Amniotic epithelial cell (primary cell): ENCODE results near the gene RGS16.

Experiments used
- DNase-seq: peaks from one replicate; pipeline ENCODE4 v3.0.0-alpha.2; 2010; ENCODE audit warnings: low read depth

RGS16 gene

GRCh38 chr1:182580736-182581135, 23.5 kb downstream of the RGS16 start:
- DNase-seq, result no peak

DNA sequence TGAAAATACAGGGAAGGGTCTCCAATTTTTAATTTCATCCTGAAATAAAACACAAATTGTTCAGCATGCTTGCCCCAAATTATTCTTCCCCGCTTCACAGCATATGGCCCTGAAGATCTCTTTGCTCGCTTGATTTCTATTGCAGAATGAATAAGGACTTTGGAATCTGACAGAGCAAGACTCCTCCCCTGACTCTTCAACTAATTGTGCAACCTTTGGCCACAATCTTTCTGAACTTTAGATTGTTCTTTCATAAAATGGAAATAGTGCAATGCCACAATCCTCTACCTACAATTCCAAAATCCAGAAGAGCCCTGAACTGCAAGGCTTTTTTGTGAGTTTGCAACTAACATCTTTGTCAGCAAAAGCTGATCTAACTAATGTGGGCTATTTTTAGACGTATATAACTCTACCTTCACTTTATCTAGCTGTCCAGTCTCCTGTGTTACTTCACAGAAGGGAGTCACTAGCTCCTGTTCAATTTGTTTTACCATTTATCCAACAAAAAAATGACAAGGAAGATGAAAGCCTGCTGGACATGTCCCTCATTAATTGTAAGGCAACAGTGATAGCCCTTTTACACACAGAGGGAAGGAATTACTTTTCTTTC, 28.5 kb downstream of the RGS16 start:
- peak; percentile 85 for DNase-seq

DNA sequence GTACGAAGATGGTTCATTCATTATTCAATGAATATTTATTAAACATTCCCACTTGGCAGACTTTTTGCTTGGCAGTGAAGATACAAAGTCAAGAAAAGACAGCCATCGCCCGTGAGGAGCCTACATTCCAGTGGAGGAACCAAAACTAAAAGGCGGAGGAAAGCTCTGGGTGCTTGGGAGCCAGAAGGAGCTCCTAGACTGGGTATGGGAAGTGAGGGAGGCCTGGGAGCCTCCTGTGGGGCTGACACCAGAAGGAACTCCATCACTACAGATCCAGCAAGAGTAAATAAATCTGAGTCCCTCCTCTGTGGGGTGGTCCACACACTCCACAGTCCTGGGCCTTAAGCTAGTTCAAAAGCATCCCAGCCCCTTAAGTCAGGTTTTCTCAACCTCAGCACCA, 30.0 kb downstream of the RGS16 start:
- no peak for DNase-seq

DNA sequence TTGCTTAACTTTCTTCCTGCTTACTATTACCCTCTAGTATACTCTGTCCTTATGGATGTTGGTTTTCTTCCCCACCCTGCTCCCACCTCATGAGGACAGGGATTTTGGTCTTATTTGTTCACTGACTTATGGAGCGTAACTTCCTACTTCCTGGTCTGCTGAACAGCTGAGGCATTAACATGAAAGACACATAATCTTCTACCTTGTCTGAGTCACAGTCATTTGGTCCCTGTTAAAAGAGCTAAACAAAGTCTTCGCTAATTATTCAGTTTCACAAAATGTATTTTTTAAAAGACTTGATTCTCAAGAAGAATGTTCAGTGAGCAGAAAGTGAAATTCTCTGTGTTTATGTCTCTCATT, 33.6 kb downstream of the RGS16 start:
- no peak for DNase-seq

- DNase-seq, result no peak
These were observed 34.1 kb downstream of the RGS16 start for GRCh38 chr1:182569939-182570610.

GRCh38 chr1:182568647-182569284, 35.4 kb downstream of the RGS16 start:
- DNase-seq, result no peak

GRCh38 chr1:182567629-182568028, 36.6 kb downstream of the RGS16 start:
- DNase-seq, result no peak

DNA sequence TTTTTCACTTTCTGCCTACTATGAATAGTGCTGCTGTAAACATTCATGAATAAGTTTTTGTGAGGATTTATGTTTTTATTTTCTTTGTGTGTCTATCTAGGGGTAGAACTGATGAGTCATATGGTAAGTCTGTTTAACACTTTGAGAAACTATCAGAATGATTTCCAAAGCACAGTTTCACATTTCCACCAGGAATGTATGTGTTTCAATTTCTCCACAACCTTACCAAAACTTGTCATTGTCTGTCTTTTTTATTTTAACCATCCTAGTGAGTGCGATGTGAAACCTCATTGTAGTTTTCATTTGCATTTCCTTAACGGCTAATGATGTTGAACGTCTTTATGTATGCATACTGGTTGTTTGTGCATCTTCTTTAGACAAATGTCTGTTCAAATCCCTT, 38.7 kb downstream of the RGS16 start:
- DNase-seq, result peak; percentile 9

DNA sequence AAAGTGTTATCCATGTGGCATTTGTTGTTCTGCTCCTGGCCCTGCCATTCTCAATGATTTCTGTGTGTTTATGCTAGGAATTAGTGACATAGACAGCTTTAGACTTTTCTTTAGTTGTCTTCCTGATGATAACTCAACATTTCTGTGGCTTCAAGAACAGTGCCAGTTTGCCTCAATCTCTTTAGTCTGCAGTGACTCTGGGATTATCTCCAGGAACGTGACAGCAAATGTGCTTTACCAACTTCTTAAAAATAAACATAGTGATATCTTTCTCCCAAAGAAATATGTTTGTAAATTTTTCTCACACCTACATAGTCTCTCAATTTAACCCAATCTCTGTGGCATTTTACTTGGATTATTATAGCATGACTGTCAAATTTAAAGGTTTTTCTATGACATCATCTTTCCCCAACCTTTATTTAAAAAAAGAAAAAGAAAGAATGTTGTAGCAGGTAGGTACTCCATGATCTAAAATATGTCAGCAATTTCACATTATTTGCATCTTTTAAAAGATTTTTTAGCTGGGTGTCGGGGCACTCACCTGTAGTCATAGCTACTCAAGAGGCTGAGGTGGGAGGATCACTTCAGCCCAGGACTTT, 39.7 kb downstream of the RGS16 start:
- DNase-seq, result no peak

- peak; percentile 59 for DNase-seq
These were observed 41.1 kb downstream of the RGS16 start for GRCh38 chr1:182563095-182563494.

- no peak for DNase-seq
These were observed 42.7 kb downstream of the RGS16 start for GRCh38 chr1:182561456-182561855.

DNA sequence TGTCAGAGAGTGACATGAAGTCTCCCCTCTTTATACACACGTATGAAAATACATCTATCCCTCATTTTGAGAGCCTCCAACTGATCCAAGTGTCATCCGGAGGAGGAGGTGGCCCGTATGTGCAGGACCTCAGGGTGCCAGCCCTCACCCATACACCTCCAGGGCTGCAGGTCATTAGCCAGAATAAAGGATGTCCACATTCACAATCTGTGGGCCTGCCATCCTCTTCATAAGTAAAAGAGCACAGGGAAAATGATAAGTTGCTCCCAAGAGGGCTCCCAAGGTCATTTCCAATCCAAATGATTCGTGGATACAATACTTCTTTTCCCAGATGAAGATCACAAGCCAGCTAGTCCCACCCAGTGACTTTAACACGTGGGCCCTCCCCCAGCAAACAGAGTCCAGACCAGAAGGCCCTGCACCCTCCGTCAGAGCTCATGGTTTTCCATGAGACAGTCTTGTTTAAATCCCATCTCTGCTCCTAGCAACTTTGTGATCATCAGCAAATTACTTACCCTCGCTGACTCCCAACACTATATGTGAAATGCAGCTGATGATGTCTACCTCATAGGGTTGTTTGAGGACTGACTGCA, 43.7 kb downstream of the RGS16 start:
- no peak for DNase-seq

GRCh38 chr1:182556279-182556678, 47.9 kb downstream of the RGS16 start:
- no peak for DNase-seq

- DNase-seq, result no peak
These were observed 48.7 kb downstream of the RGS16 start for GRCh38 chr1:182555493-182555892.

DNA sequence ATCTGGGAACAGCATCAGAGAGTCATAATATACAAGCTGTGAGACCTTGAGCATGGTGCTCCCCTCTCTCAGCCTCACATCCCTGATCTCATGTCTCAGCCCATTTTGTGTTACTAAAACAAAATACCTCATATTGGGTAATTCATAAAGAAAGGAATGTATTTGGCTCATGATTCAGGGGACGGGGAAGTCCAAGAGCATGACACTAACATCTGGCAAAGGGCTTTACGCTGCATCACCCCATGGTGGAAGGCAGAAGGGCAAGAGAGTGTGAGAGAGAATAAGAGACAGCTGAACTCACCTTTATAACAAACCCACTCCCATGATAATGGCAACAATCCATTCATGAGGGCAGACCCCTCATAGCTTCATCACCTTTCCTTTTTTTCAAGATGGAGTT, 51.7 kb downstream of the RGS16 start:
- DNase-seq, result no peak

DNA sequence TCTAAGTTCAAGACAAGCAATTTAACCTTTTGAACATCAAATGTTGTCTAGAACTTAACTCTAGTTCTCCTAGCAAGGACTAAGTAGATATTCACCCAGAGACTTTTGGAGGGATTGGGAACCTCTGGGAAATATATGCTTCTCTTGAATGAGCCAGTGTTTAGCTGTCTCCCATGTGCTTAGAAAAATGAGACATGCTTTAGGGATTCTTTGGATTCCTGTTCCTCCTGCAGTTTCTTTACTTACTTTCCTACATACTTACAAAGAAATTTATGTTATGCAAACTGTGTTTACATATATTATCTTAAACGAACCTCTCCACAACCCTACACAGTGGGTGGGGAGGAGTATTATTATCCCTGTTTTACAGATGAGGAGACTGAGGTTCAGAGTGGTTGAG, 54.4 kb downstream of the RGS16 start:
- no peak for DNase-seq

DNA sequence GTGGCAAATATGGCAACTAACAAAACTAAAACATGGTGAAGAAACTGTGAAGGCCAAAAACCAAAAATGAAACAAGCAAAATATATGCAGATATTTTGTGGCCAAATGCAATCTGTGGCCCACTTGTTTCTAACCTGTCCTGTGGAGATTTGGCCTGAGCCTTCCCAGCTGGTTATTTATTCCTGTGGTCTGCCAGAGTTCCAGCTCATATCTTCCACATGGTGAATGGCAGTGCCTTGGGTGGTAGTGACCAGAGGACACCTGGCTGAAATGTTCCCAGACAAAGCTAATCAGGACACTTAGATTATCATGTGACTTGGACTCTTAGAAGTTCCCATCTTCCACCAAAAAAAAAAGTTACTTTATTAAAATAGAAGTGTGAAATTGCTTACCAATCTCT, 54.8 kb downstream of the RGS16 start:
- no peak for DNase-seq
